GM18502 (cell line): Measurements from ENCODE around the gene AATF.

ENCODE experiments used
- ATAC-seq: cut with Tn5 transposase; IDR thresholded peaks from one replicate; pipeline ENCODE4 v1.9.1; 2021; ENCODE audit warnings: mild to moderate bottlenecking; ENCODE audit not compliant: unreplicated experiment, poor library complexity

The AATF gene

DNA sequence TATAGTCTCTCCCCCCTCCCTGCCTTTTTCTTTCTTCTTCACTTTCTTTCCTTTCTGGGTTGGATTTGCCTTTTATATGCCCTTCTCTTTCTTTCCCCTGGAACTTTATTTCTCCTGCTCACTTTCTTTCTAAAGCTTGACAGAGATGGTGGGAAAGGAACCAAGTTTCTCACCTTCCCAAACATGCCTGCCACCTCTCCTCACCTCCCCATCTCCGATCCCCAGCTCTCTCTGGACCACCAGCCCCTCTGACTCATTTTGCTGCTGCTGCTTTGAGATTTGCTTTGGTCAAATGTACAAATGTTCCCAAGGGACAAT lies 18.2 kb upstream of the AATF start:
- ATAC-seq: no peak

DNA sequence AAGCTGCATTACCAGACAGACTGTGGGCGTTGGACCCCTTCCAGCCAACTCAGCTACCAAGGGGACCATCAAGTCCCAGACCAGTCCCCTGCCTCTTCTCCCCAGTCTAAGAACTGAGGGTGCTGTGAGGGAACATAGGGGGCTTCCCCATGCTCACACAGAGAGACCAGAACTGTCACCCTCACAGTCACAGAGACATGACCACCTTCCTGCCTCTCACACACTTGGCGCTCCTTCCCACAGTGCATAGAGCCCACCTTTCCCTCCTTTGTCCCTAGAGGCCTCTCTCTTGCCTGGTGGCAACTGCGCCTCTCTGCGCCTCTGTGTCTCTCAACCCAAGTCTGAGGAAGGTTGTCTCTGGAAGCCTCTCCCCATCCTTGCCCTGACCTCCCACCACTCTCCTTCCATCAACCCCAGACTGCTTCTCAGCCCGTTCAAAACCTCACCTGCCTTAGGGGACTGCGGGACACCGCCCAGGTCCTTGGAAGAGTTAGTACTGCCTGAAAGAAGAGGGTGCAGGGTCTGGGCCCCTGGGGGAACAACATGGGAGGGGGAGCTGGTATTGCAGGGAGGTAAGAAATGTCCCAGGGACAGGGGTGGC lies 17.6 kb upstream of the AATF start:
- ATAC-seq: no peak

DNA sequence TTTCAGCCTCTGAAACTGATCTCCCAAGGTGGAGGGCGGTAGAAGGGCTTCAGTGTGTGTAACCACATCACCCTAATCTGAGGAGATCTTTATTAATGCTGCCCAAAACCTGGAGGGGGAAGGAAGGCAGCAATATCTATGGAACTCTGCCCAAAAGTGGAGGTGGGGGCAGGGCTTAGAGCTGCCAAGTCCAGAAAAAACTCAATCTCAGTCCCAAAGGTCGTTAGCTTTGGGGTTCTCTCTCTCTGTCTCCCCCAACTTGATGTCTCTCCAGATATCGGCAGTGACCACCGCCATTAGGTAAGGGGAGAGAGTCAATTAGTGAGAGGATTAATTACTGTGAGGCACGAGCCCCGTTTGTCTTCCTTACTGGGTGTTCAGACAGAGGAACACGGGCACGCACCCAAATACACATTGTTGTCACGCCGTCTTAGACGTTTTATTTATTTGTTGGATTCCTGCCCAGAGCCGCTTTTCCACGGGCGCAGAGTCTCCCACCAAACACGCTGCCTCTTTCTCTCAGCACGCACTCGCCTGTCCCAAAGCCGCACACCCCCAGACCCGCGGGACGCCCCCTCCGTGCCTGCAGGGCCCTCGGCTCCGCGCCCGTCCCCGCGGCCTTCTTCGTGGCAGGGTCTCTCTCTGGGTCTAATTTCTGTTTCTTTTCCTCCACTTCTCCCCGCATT lies 16.9 kb upstream of the AATF start:
- no peak for ATAC-seq

DNA sequence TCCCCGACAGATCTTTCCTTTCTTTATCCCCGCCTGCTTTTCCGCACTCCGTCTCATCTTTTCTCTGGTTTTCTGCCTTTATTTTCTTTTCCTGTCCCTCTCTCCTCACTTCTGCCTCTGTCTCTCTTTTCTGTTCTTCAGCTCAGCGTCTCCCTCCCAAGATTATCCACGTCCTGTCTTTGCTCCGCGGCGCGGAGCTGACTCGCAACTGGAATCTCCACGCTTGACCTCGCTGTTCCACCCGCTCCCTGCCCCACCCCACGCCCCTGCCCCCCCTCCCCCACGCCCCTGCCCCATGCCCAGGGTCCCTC lies 16.4 kb upstream of the AATF start:
- ATAC-seq: no peak

DNA sequence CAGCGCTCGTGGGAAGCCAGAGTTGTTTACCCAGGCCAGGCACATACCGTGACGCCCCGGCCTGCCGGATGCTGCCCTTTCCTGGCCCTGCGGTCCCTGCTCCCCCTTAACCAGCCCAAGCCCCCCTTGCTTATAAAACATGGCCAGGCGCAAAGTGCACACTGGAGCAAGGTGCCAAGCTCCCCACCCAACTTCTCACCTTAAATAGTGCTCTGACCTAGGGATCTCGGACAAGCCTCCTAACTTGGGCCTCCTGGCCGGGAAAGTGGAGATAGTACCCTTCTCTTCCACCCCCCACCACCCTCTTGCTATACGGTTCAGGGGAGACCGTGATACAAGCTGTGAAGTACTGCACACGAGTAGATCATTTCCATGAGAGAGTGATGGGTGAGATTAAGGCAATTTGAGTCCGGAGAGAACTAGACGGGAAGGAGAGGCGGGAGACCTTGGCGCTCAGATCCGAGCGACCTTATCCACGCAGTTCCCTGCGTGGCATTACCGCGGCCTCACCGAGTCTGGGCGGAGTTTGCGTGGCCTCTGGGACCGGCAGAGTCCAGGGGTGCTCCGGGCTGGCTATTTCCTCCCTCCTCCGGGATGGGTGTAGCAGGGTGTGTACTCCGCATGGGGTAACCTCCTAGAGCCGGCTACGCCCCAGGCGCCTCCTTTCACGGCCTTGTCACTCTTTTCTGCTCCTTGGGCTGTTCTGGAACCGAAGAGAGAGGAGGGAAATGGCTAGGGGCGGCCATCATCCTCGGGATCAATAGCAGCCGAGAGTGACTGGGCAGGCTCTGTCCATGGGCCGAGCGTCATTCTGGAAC lies 15.9 kb upstream of the AATF start:
- ATAC-seq: no peak

DNA sequence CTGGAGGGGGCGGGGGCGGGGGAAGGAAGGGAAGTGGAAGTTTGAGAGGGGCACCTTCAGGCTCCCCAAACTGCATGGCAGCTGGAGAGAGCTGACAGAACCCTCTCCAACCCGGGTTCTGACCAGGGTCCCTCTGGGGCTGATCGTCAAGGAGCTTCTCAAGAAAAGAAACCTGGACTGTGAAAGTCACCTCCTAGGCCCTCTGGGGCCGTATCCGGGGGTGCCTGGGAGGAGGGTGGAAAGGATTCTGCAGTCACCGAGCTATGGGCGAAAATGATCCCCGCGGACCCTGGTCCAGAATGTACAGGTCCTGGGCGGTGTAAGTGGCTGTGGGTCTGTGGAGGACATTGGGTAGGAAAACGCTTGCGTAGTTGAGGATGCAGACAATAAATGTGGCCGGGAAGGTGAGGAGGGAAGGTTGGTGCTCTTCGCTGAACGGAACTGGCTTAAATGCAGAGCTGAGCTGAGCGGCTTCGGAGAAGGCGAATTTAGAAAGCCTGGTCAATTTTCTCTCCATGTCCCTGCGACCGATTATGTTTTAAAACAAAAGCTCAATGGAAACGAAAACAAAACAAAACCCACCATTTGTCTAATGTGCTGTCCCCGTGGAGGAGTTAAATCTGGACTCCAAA lies 15.1 kb upstream of the AATF start:
- ATAC-seq: no peak

DNA sequence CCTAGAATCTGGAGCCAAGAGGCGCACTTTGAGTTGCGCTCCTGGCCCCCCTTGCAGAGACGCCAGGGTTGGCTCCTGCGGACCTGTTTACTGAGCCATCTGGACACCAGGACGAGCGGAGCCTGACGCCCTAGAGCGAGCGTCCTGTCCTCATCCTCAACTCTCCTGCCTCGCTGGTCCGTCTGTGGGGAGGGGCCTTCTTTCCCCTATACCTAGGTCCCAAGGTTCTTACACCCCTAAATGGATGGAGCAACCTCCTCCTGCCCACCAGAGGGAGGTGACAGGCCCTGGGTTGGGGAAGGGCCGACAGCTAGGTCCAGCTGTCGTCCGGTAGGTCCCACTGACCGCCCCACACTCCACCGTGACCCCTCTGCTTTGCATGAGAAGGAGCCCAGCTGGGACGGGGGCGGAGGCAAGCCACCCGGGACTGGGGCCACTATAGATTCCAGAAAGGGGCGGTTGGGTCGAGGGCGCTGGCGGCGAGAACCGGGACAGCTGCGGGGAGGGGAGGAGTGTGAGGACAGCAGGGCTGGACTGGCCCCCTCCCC lies 14.5 kb upstream of the AATF start:
- ATAC-seq: no peak

DNA sequence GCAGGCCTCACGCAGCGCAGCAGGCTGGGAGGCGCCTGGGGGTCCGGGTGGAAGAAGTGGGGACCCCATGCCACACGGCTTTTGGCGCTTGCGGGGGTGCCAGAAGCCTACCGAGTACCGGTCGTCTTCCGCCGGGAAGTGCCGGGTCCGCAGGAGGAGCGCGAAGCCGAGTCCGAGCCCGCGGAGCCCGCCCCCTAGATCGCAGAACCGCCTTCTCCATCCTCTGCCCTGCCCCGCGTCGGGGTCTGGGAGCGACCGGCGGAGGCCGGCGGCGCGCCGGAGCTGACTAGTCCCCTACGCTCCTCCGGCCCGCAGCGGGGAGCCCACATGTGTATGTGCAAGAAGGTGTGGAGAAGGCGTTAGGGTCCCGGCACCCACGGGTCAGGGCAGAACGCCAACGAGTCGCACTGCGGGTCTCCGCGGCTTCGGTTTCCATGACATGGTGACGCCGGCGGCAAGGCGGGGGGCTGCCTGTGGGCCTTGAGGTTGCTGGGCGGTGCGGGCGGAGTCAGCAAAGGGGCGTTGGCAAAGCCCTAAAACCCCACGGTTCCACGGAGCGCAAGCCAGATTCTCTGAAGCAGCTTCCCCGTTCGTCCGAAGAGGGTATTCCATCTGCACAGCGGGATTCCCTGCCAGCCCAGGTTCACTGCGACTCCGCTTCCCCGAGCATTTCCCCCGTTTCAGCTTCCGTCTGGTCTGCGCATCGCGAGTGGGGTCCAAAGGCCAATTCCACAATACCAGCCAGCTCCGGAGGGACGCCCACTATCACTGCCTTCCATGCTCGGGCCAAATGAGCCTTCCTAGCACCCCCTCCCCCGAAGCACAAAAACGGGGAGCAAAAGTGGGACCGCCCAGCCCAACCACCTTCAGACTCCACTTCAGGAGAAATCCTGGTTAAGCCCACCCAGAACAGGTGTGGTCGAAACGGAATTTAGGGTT lies 13.8 kb upstream of the AATF start:
- no peak for ATAC-seq

DNA sequence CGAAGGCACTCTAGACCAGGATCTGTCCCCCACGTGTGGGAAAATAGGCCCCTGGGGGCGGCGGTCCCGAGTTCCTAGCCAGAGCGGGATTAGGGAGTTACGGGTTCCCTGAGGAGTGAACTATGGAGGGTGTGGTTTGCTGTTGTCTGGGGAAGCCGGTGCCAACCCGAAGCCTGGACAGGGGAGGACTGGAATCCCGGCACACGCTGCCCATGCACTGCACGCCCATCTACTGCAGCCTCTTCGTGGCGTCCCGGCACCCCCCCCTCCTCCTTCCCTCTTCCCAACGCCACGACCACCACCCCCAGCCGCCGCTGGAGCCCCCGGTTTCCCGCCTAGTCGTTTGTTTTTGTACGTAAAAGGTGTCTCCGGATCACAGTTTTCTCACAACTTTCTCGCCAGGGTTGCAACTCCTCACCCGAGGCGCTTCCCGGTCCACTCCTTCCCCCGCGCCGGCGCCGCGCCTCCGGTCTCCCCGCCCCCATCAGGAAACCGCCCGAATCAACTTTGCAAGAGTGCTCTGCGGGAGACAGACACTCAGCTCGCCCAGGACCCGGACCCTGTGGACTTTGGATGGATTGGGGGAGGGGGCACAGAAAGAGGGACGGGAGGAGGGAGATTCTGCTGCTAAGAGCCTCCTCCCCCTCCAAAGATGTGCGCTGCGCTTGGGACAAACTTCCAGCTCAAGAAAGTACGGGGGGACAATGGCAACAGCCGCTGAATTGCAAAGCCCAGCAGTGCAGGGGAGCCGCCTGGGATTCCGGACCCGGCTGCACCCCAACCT lies 12.9 kb upstream of the AATF start:
- no peak for ATAC-seq

DNA sequence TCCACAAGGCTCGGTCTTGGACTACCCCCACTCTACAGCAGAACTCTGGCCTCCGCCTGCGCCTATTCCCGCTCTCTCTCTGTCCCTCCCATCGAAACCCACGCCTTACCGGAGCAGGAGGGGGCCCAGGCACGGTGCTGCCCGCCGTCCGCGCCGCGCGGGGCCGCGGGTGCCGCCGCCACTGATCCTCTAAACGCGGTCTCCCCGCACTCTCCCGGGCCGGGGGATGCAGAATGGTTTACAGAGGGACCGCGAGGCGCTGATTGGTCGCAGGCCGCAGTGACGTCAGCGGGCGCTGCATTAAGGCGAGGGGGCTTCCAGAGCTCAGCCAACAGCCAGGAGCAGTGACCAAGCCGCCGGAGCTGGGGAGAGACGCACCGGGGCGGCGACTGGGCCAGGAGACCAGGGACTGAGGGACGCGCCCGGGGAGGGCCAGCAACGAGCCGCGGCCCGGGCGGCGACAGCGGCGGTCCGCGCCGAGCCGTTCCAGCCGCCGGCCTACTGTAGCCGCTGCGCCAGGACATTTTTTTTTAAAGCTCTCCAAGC lies 12.2 kb upstream of the AATF start:
- ATAC-seq: no peak

DNA sequence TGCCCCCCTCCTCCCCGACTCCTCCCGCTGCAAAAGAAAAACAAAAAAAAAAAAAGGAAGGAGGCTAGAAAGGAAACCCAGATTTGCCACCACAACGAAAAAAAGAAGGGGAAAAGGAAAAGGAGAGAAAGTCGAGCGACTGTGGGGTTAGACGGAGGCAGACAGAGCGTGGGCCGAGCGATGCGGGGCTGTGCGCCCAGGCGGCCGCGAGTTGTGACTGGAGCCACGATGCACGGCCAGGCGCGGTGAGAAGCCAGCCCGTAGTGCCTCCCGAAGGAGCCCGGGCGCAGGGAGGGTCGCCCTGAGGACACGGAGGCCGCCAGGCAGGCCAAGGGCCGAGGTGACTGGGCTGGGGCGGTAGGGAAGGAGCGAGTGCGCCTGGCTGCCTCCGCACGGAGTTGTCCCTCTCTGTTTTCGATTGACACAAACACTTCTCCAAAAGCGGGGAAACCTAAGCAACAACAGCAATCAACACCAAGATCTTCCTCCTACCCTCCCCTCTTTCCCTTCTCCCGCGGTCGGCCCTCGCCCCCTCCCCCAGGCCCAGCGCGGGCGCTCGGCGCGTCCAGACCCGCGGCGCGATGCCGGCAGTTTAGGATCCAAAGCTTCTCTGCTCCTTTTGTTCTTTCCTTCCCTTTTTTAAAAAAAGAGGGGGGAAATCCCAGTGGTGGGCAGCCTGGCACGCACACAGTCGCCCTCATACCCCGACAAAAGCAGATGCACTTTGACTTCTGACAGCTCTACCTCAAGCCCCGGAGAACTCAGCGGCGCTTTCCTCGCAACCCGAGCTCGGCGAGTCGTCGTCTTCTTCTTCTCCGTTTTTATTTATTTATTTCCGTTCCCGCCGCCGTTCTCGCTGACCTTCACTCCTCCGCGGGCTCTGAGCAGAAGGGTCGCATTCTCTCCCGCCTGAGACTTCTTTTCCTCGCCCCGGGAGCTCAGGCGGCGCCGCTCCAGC lies 11.5 kb upstream of the AATF start, which contains the start of gene LHX1:
Gene LHX1 (plus strand): TSS at position 475 of the 958 bp plus-strand sequence. CDS start 723 bp downstream, outside the sequence.
- no peak for ATAC-seq

DNA sequence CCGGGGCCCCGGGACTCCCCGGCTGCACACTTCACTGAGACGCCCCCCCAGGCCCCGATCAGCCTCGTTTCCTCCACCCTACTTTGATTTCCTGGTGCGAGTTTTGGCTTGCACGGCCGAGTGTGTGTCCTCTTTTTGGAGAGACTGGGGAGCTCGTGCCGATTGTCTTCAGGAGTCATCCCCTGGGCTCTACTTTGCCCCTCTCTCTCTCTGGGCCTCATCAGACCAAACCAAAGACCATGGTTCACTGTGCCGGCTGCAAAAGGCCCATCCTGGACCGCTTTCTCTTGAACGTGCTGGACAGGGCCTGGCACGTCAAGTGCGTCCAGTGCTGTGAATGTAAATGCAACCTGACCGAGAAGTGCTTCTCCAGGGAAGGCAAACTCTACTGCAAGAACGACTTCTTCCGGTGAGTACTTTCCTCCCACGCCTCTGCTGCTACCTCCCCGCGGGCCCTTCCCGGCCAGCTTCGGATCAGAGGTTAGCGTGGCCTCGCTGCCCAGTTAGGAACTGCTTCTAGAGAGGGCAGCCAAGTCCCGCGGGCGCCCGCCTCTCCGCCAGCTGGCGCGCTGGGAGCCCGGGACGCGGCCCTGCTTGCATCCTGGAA lies 10.7 kb upstream of the AATF start:
- no peak for ATAC-seq

DNA sequence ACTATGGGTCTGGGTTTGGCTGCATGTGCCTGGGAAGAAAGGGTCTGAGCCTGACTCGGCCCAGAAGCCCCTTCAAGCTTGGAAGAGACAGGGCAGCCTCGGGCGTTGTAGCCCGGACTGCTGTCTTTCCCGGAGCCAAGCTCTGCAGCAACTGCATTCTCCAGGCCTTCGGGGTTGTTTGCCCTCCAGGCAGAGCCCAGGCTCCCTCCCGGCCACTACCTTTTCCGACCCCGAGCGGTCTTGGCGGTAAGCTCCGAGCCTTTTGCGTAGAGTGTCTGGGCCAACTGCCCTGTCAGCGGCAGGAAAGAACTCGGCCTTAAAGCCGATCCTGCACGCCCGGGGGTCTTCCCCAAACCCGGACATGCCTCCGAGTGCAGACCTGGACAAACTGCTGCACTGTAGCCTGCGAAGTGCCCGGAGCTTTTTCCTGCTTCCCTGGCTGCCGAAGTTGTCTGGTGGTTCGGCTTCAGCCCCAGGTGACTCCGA lies 10.1 kb upstream of the AATF start:
- no peak for ATAC-seq

DNA sequence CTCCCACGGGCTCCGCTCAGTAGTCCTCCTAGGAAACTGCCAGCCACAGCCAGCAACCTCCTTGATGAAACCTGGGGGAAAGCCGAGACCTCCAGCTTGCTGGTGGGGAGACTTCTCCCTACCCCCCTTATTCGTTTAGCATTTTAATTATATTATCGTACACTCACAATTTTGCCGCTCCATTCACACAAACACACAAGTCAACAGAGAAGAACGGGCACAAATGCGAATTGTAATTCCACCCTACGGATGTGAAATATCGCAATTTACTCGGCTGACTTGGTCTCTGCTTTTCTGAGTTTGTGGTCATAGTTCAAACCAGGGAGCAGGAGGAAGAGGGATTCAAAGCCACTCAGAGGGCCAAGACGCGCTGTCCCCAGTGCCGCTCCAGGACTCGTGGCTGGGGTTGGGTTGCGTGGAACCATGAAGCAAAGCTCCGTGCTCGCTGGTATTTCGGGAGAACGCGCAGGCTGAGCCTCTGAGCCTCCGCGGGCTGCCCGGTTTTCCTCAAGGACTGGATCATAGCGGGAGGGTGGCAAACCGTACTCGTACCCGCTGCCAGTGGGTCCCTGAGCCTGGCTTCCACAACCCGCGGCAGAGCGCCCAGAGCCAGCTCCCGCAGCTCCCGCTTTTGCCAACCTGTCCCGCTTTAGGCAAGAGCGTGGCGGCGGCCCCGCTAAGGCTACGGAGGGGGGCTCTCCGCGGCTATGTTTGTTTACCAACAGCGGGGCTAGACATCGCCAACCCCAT lies 9.5 kb upstream of the AATF start:
- ATAC-seq: no peak

DNA sequence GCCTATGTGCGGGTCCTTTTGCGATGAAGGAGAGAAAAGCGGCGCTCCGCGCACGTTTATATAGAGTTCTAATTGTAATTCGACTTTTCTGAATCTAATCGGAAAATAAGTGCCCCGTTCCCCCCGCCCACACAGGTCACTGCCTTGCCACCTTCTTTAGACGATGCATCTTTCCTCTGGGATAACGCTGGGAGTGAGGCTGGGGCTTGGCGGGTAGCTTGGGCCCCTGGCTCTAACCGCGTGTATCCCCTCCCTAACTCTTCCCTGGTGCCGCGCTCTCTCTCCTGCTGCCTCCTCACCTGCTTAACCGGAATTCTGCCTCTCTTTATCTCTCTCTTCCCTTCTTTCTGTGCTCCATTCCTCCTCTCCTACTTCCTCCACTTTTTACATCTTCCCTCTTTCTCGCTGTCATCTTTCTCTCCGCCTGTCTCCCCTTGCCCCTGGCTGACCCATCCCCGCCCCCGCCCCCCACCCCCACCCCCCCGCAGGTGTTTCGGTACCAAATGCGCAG lies 8.9 kb upstream of the AATF start:
- no peak for ATAC-seq
